Naive thymus-derived CD4-positive, alpha-beta T cell (primary cell): ENCODE results near the gene CSF2. TPM values are rescaled to one million over a fixed set of nuclear protein-coding genes. Genes with fewer than 3 reads are reported as not detected.
A peak's percentile ranks its signal among the peaks of the same experiment; 100 is the strongest.

Source experiments
- ATAC-seq: fragments of 150-1000 bp; cut with Tn5 transposase; 2 replicates; pipeline ENCODE4 v1.10.0; 2021; ENCODE audit warnings: mild to moderate bottlenecking, moderate library complexity
- CTCF ChIA-PET: fragments of 350-600 bp; sonication (Branson Sonifier 250); formaldehyde crosslinking; loops from one replicate; lab custom pipeline; 2021; ENCODE audit warnings: antibody characterized with exemption; lab: Charles Lee
- POLR2A ChIA-PET: fragments of 350-600 bp; sonication (Branson Sonifier 250); formaldehyde crosslinking; loops from one replicate; lab custom pipeline; 2021; ENCODE audit warnings: antibody characterized with exemption, inconsistent platforms; lab: Charles Lee
- DNase-seq, 9 donors: peaks; one replicate each; pipeline versions ENCODE4 v3.0.0 to v3.0.0-alpha.2; 2020 to 2022; ENCODE audit warnings: mixed read lengths in 1 of 9
- H3K27ac ChIP-seq: one replicate; pipeline ENCODE4 v1.7.0; 2013; ENCODE audit warnings: mild to moderate bottlenecking, low read depth, low read length, moderate library complexity
- H3K27me3 ChIP-seq, 2 donors: one replicate each; pipeline ENCODE4 v1.7.0; 2013; ENCODE audit warnings: low read length in 2 of 2, mild to moderate bottlenecking in 2 of 2, moderate library complexity in 2 of 2; ENCODE audit not compliant: control insufficient read depth in 2 of 2, insufficient read depth in 2 of 2
- H3K36me3 ChIP-seq, 3 experiments: 1 replicate in 2 of 3; 2 replicates in 1 of 3; pipeline ENCODE4 v1.7.0; 2013; ENCODE audit warnings: low read length in 3 of 3, mild to moderate bottlenecking in 3 of 3, moderate library complexity in 1 of 3; ENCODE audit not compliant: insufficient read depth in 3 of 3, control insufficient read depth in 2 of 3
- H3K4me1 ChIP-seq, 2 donors: one replicate each; pipeline ENCODE4 v1.7.0; 2013; ENCODE audit warnings: low read length in 2 of 2, mild to moderate bottlenecking in 2 of 2, moderate library complexity in 1 of 2; ENCODE audit not compliant: control insufficient read depth in 2 of 2, insufficient read depth in 2 of 2
- H3K4me3 ChIP-seq: 2 replicates; pipeline ENCODE4 v1.7.0; 2013; ENCODE audit warnings: mild to moderate bottlenecking, low read length
- H3K9me3 ChIP-seq, 3 experiments: 1 replicate in 2 of 3; 2 replicates in 1 of 3; pipeline ENCODE4 v1.7.0; 2013; ENCODE audit warnings: low read length in 3 of 3; ENCODE audit not compliant: control insufficient read depth in 2 of 3
- H3K27ac Mint-ChIP-seq, 9 donors: one replicate each; pipeline ENCODE4 v1.8.0; 2020 to 2022; ENCODE audit warnings: mixed read lengths in 9 of 9, mild to moderate bottlenecking in 8 of 9, moderate library complexity in 5 of 9, inconsistent platforms in 2 of 9
- H3K27me3 Mint-ChIP-seq, 5 donors: one replicate each; pipeline ENCODE4 v1.8.0; 2021 to 2022; ENCODE audit warnings: mixed read lengths in 5 of 5, mild to moderate bottlenecking in 1 of 5
- H3K36me3 Mint-ChIP-seq, 5 donors: one replicate each; pipeline ENCODE4 v1.8.0; 2020 to 2022; ENCODE audit warnings: mixed read lengths in 5 of 5, mild to moderate bottlenecking in 3 of 5, inconsistent platforms in 1 of 5
- H3K4me1 Mint-ChIP-seq, 7 donors: one replicate each; pipeline ENCODE4 v1.8.0; 2020 to 2022; ENCODE audit warnings: mixed read lengths in 7 of 7, mild to moderate bottlenecking in 3 of 7, inconsistent platforms in 1 of 7
- H3K4me3 Mint-ChIP-seq, 10 donors: one replicate each; pipeline ENCODE4 v1.8.0; 2020 to 2022; ENCODE audit warnings: mild to moderate bottlenecking in 10 of 10, mixed read lengths in 10 of 10, moderate library complexity in 6 of 10, inconsistent platforms in 2 of 10
- H3K9me3 Mint-ChIP-seq, 11 donors: one replicate each; pipeline ENCODE4 v1.8.0; 2020 to 2022; ENCODE audit warnings: mixed read lengths in 11 of 11, mild to moderate bottlenecking in 4 of 11, inconsistent platforms in 1 of 11, moderate library complexity in 1 of 11
- intact Hi-C, 2 donors: fragments of 100-400 bp; cut with micrococcal nuclease; formaldehyde crosslinking; loops; one replicate each; pipeline ENCODE4 v1.15.1; 2023
- polyA plus RNA-seq, 2 donors: library from polyadenylated mRNA; unstranded; fragments of 300-500 nt; fragmentation: Illumina TruSeq; gene quantifications; one replicate each; pipeline ENCODE4 v1.2.3, GENCODE V29; 2021
- total RNA-seq, 6 experiments: library from RNA in 5 of 6; stranded (reverse) in 5 of 6; gene quantifications; 1 replicate in 5 of 6; 2 replicates in 1 of 6; pipeline ENCODE4 v1.2.3 and lab custom pipeline; 2021 to 2026

CSF2 gene
- total and polyA plus RNA-seq, 7 experiments from 2014 or later, result 111 TPM; not detected in 6

DNA sequence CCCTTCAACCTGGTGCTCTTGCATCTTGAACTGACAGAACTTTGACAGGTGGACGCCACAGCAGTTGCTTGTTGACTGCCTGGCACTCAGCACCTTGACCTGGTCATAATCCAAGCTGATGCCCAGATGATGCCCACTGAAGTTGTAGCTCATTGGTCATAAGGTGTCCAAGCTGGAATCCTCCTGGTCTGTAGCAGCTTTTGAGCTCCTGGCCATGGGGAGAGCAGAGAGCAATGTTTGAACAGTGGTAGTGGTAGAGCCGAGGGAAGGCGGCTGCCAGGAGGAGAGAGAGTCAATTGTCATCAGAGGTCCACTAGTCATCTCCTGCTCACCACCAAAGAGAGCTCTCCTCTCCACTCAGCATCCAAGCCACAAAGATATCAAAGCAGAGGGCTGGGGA lies 23.3 kb downstream of the CSF2 start:
- ATAC-seq (no peak), DNase-seq (peak in 1 of 9 donors; percentile 20)
- no peaks in the 10 kb centered on the region for H3K36me3 ChIP-seq
- POLR2A ChIA-PET, result no interaction called here
- H3K4me3 ChIP-seq, result no peak overlapping the region
- Mint-ChIP-seq H3K27ac (peak overlapping the region in 1 of 9 donors; percentile 60), H3K36me3 (peaks cover 0 to 21% (median 0%) of the 10 kb centered on the region in 5 donors), H3K4me3 (no peak overlapping the region), H3K4me1 (peaks cover 12 to 73% (median 24%) of the 10 kb centered on the region in 7 donors), H3K27me3 (peaks cover 0 to 4% (median 0%) of the 10 kb centered on the region in 5 donors), H3K9me3 (peaks cover 0 to 3% (median 0%) of the 10 kb centered on the region in 11 donors)
- no peak overlapping the region for H3K27ac ChIP-seq
- no peaks in the 10 kb centered on the region for H3K9me3 ChIP-seq
- CTCF ChIA-PET, result no interaction called here
- H3K4me1 ChIP-seq, result peaks cover 18 to 55% of the 10 kb centered on the region in 2 donors
- intact Hi-C loops, result no loop called here
- no peaks in the 10 kb centered on the region for H3K27me3 ChIP-seq

DNA sequence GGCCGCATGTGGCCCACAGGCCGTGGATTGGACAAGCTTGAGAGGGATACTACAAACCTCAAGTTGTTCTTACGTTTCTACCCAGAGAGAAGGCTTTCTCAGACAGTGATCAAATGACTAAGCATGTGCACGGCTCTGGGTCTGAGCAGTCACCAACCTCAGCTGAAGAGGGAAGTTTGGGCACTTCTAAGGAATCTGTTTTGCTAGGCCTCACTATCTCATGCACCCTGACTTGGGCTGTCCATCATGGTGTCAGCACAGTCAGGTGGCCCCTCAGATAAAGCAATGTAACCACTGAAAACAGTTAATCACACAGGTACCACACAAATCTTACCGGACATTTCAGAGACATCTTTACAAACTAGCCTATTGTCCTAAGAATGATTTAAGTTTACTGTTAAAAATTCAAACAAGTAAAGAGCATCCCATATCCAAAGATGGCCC lies 24.6 kb downstream of the CSF2 start:
- intact Hi-C loops, result no loop called here
- ChIA-PET POLR2A (no interaction called here), CTCF (no interaction called here)
- ATAC-seq, result peak; percentile 30
- Histone ChIP-seq H3K27ac (no peak overlapping the region), H3K9me3 (no peaks in the 10 kb centered on the region), H3K4me1 (peaks cover 30 to 67% of the 10 kb centered on the region in 2 donors), H3K4me3 (no peak overlapping the region), H3K27me3 (no peaks in the 10 kb centered on the region), H3K36me3 (no peaks in the 10 kb centered on the region)
- Mint-ChIP-seq H3K36me3 (peaks cover 0 to 18% (median 0%) of the 10 kb centered on the region in 5 donors), H3K27me3 (peaks cover 0 to 4% (median 0%) of the 10 kb centered on the region in 5 donors), H3K4me1 (peaks cover 24 to 82% (median 37%) of the 10 kb centered on the region in 7 donors), H3K27ac (peak overlapping the region in 1 of 9 donors; percentile 58), H3K4me3 (no peak overlapping the region), H3K9me3 (peaks cover 0 to 5% (median 0%) of the 10 kb centered on the region in 11 donors)
- DNase-seq, result peak in 1 of 9 donors; percentile 31

DNA sequence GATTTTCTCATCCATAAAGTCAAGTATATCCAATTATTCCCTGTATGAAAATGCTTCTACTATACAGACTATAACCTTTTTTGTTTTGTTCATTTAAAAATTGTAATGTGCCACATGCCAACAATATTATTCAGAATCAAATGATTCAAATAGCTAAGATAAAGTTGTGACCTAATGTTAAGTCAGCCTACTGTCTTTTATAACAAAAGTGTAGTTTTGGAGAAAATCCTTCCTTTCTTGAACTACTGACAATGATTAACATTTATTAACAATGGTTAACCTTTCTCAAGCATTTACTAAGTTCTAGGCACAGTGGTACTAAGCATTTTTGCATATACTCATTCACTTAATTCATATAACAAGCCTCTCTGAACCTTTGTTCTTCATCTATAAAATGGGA lies 25.0 kb downstream of the CSF2 start:
- Histone ChIP-seq H3K4me1 (peaks cover 34 to 71% of the 10 kb centered on the region in 2 donors), H3K9me3 (no peaks in the 10 kb centered on the region), H3K27ac (no peak overlapping the region), H3K36me3 (no peaks in the 10 kb centered on the region), H3K27me3 (no peaks in the 10 kb centered on the region), H3K4me3 (no peak overlapping the region)
- Mint-ChIP-seq H3K4me1 (peaks cover 28 to 84% (median 41%) of the 10 kb centered on the region in 7 donors), H3K4me3 (peak overlapping the region in 1 of 10 donors; percentile 34), H3K9me3 (peaks cover 0 to 5% (median 0%) of the 10 kb centered on the region in 11 donors), H3K36me3 (peaks cover 0 to 18% (median 0%) of the 10 kb centered on the region in 5 donors), H3K27me3 (peaks cover 0 to 4% (median 0%) of the 10 kb centered on the region in 5 donors), H3K27ac (peak overlapping the region in 2 of 9 donors; percentile 29 to 70)
- intact Hi-C loops, result no loop called here
- DNase-seq (no peak), ATAC-seq (no peak)
- POLR2A ChIA-PET, result no interaction called here
- CTCF ChIA-PET, result no interaction called here

DNA sequence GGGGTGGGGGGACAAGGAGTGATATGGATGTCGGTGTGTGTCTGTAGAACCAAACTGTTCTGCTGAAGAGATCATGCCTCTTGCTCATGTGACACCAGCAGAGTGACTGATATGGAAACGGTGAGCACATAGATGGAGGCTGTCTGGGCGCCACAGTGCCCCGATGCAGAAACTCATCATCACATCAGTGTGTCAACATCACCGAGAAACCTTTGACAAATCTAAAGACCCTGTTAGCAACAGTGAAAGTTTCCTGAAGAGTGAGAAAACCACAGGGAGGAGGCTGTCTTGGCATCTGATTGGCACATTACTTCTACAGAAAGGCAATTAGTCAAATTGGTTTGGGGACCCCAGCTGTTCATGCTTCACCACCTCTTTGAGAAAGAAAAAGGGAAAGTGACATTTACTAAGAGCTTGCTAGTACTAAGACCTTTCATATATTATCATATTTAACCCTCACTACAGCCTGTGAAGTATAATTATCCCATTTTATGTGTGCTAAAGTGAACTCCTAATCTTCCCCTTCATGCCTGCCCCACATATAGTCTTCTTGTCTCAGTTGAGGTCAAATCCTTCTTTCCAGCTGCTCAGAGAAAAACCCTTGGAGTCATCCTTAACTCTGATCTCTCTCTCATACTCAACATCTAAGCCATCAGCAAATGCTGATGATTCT lies 25.6 kb downstream of the CSF2 start:
- peak; percentile 28 for ATAC-seq
- intact Hi-C loops, result no loop called here
- CTCF ChIA-PET, result interaction anchor here (1.2 kb wide), 1 partner anchor 36 kb away, joined by 3 read pairs; no protein-coding TSS in a partner anchor
- Histone ChIP-seq H3K27me3 (no peaks in the 10 kb centered on the region), H3K9me3 (no peaks in the 10 kb centered on the region), H3K36me3 (no peaks in the 10 kb centered on the region), H3K27ac (no peak overlapping the region), H3K4me3 (no peak overlapping the region), H3K4me1 (peaks cover 40 to 76% of the 10 kb centered on the region in 2 donors)
- peak overlapping the region in 2 of 9 donors; percentile 29 to 70 for H3K27ac Mint-ChIP-seq
- peaks cover 0 to under 1% (median 0%) of the 10 kb centered on the region in 5 donors for H3K27me3 Mint-ChIP-seq
- H3K4me3 Mint-ChIP-seq, result peak overlapping the region in 1 of 10 donors; percentile 34
- peaks cover 0 to 3% (median 0%) of the 10 kb centered on the region in 11 donors for H3K9me3 Mint-ChIP-seq
- H3K4me1 Mint-ChIP-seq, result peaks cover 34 to 84% (median 43%) of the 10 kb centered on the region in 7 donors
- POLR2A ChIA-PET, result no interaction called here
- DNase-seq, result peak in 1 of 9 donors; percentile 62
- H3K36me3 Mint-ChIP-seq, result peaks cover 0 to 19% (median 0%) of the 10 kb centered on the region in 5 donors

DNA sequence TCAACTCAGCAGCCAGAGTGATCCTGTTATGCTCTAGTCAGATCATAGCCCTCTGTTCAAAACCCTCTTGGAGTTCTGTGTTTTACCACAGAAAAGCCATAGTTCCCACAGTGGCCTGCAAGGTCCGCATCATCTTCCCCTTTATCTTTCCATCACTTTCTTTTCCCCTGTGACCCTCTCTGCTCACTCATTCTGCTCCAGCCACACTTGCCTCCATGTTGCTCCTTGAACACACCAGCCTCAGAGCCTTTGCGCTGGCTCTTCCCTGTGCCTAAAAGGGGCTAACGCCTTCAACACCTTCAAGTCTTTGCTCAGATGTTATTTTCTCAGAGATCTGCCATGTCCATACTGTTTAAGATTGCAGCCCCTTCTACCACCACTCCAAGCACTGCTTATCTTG lies 26.3 kb downstream of the CSF2 start:
- POLR2A ChIA-PET, result no interaction called here
- Mint-ChIP-seq H3K36me3 (peaks cover 0 to 20% (median 0%) of the 10 kb centered on the region in 5 donors), H3K4me1 (peaks cover 41 to 89% (median 50%) of the 10 kb centered on the region in 7 donors), H3K9me3 (peaks cover 0 to 3% (median 0%) of the 10 kb centered on the region in 11 donors), H3K27me3 (no peaks in the 10 kb centered on the region), H3K27ac (peak overlapping the region in 3 of 9 donors; percentile 19 to 70 (median 29)), H3K4me3 (peak overlapping the region in 1 of 10 donors; percentile 34)
- Histone ChIP-seq H3K27ac (no peak overlapping the region), H3K4me1 (peaks cover 40 to 81% of the 10 kb centered on the region in 2 donors), H3K4me3 (no peak overlapping the region), H3K27me3 (no peaks in the 10 kb centered on the region), H3K9me3 (no peaks in the 10 kb centered on the region), H3K36me3 (no peaks in the 10 kb centered on the region)
- intact Hi-C loops, result loop anchor here (5.0 to 10.0 kb wide), 4 partner anchors 75 to 845 kb away; no protein-coding TSS in a partner anchor
- CTCF ChIA-PET, result interaction anchor here (1.2 kb wide), 1 partner anchor 37 kb away, joined by 3 read pairs; no protein-coding TSS in a partner anchor
- ATAC-seq, result no peak
- no peak for DNase-seq

DNA sequence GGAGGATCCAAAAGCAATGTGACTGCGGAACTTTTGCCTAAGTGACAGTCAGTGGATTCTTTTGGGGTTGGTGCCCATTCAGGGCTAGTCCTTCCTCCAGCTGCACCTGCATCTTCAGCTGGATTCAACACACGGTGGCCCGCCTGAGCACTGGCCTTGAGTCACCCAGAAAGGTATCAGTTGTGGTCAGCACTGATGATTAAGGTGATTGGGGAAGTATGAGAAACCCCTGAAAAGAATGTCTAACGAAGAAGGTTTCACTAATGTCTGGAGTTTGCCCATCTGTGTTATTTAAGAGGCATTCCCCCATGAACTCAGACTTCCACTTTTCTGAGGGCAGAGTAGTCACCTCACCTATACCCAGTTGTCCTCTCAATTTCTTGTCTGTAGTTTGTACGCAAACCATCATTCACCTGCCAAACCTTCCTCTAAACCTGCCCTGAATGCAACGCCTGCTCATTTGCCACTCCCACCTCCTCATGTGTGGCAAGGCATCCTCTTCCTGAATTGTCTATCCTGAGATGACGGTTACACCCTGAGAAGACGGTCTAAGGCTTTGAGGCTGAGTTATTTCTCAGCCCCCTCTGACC lies 27.2 kb downstream of the CSF2 start:
- Histone ChIP-seq H3K27ac (no peak overlapping the region), H3K36me3 (no peaks in the 10 kb centered on the region), H3K27me3 (no peaks in the 10 kb centered on the region), H3K9me3 (no peaks in the 10 kb centered on the region), H3K4me1 (peaks cover 40 to 81% of the 10 kb centered on the region in 2 donors), H3K4me3 (no peak overlapping the region)
- peaks cover 42 to 89% (median 51%) of the 10 kb centered on the region in 7 donors for H3K4me1 Mint-ChIP-seq
- ChIA-PET POLR2A (no interaction called here), CTCF (no interaction called here)
- DNase-seq (peak in 4 of 9 donors; percentile 11 to 28 (median 19)), ATAC-seq (peak; percentile 17)
- peak overlapping the region in 3 of 9 donors; percentile 5 to 77 (median 25) for H3K27ac Mint-ChIP-seq
- no peaks in the 10 kb centered on the region for H3K27me3 Mint-ChIP-seq
- intact Hi-C loops, result loop anchor here (1.0 to 10.0 kb wide), 5 partner anchors 17 to 846 kb away; no protein-coding TSS in a partner anchor
- H3K4me3 Mint-ChIP-seq, result peak overlapping the region in 8 of 10 donors; percentile 14 to 83 (median 59)
- peaks cover 0 to 3% (median 0%) of the 10 kb centered on the region in 11 donors for H3K9me3 Mint-ChIP-seq
- H3K36me3 Mint-ChIP-seq, result peaks cover 0 to 26% (median 0%) of the 10 kb centered on the region in 5 donors
